H1 (cell line): Measurements from ENCODE around the gene CHAD. TPM values are rescaled to one million over a fixed set of nuclear protein-coding genes. Genes with fewer than 3 reads are reported as not detected.

Source experiments
- CTCF ChIA-PET: fragments of 300-600 bp; sonication (Branson Sonifier 250); formaldehyde crosslinking; loops from one replicate; lab custom pipeline; 2021; ENCODE audit not compliant: partially characterized antibody; lab: Charles Lee
- POLR2A ChIA-PET: fragments of 300-600 bp; sonication (Branson Sonifier 250); formaldehyde crosslinking; loops from one replicate; lab custom pipeline; 2021; ENCODE audit warnings: inconsistent platforms; ENCODE audit not compliant: partially characterized antibody; lab: Charles Lee
- DNase-seq, 2 experiments: peaks; one replicate each; pipeline versions ENCODE4 v3.0.0 to v3.0.0-alpha.2; 2010 to 2022; ENCODE audit warnings: low spot score in 2 of 2, low read depth in 1 of 2, mixed read lengths in 1 of 2
- FAIRE-seq: peaks from 2 replicates; lab custom pipeline; 2011; peaks lifted over from hg19 to GRCh38; lab: Jason Lieb, UNC
- H2AFZ ChIP-seq: 2 replicates; pipeline ENCODE4 v1.8.1; 2012; ENCODE audit warnings: low read length, inconsistent platforms
- H2AK5ac ChIP-seq: 2 replicates; pipeline ENCODE4 v1.6.1; 2013; ENCODE audit warnings: low read depth, low read length
- H2BK120ac ChIP-seq: replicated peaks from 2 replicates; pipeline ENCODE3; 2013; ENCODE audit warnings: low read depth, low read length, inconsistent platforms
- H2BK12ac ChIP-seq: 2 replicates; pipeline ENCODE4 v1.6.1; 2013; ENCODE audit warnings: low read depth, low read length
- H2BK15ac ChIP-seq: 2 replicates; pipeline ENCODE4 v1.6.1; 2013; ENCODE audit warnings: low read length
- H2BK20ac ChIP-seq: 2 replicates; pipeline ENCODE4 v1.6.1; 2013; ENCODE audit warnings: low read length
- H2BK5ac ChIP-seq: 2 replicates; pipeline ENCODE4 v1.6.1; 2013; ENCODE audit warnings: low read depth, low read length
- H3K14ac ChIP-seq: 2 replicates; pipeline ENCODE4 v1.6.1; 2013; ENCODE audit warnings: inconsistent platforms; ENCODE audit not compliant: insufficient read length
- H3K18ac ChIP-seq: 2 replicates; pipeline ENCODE4 v1.6.1; 2013; ENCODE audit warnings: low read length; ENCODE audit errors: extremely low read depth
- H3K23ac ChIP-seq: 2 replicates; pipeline ENCODE4 v1.6.1; 2013; ENCODE audit warnings: inconsistent platforms; ENCODE audit not compliant: insufficient read length
- H3K23me2 ChIP-seq: 2 replicates; pipeline ENCODE4 v1.6.1; 2013; ENCODE audit warnings: low read depth, low read length
- H3K27ac ChIP-seq: 2 replicates; pipeline ENCODE4 v1.6.1; 2011; ENCODE audit warnings: low read depth, low read length, inconsistent platforms
- H3K27me3 ChIP-seq, 4 experiments: replicated peaks in 1 of 4; 1 replicate in 1 of 4; 2 replicates in 3 of 4; pipeline versions ENCODE4 v1.6.1 to v1.8.1; 2011 to 2013; ENCODE audit warnings: low read length in 3 of 4, mild to moderate bottlenecking in 3 of 4, inconsistent platforms in 2 of 4, mixed read lengths in 2 of 4, moderate library complexity in 1 of 4; ENCODE audit not compliant: control insufficient read depth in 3 of 4, insufficient read depth in 3 of 4; ENCODE audit errors: extremely low read depth in 1 of 4
- H3K36me3 ChIP-seq, 4 experiments: 2 replicates each; pipeline versions ENCODE4 v1.6.1 to v1.8.1; 2011 to 2013; ENCODE audit warnings: mild to moderate bottlenecking in 4 of 4, low read length in 3 of 4, moderate library complexity in 2 of 4, control low read depth in 1 of 4, inconsistent platforms in 1 of 4; ENCODE audit not compliant: insufficient read depth in 4 of 4, control insufficient read depth in 2 of 4
- H3K4ac ChIP-seq: replicated peaks from 2 replicates; pipeline ENCODE3; 2013; ENCODE audit warnings: low read length, low read depth, mixed read lengths, inconsistent platforms; ENCODE audit not compliant: insufficient read length
- H3K4me1 ChIP-seq, 4 experiments: replicated peaks in 1 of 4; 1 replicate in 1 of 4; 2 replicates in 3 of 4; pipeline versions ENCODE4 v1.6.1 to v1.8.1; 2011 to 2013; ENCODE audit warnings: low read length in 3 of 4, inconsistent platforms in 2 of 4, mixed read lengths in 1 of 4; ENCODE audit not compliant: insufficient read depth in 4 of 4, control insufficient read depth in 3 of 4
- H3K4me2 ChIP-seq, 2 experiments: 2 replicates each; pipeline versions ENCODE4 v1.6.1 to v1.8.1; 2011 to 2013; ENCODE audit warnings: low read depth in 2 of 2, low read length in 2 of 2, control low read depth in 1 of 2, inconsistent platforms in 1 of 2, mild to moderate bottlenecking in 1 of 2; ENCODE audit not compliant: insufficient read depth in 1 of 2
- H3K4me3 ChIP-seq, 4 experiments: fragments of 200-600, 300-600 bp in 1 of 4; sonication (generic), shearing (Covaris generic), sonication (Bioruptor Twin) in 1 of 4; 2 replicates each; pipeline versions ENCODE4 v1.5.1 to v1.8.1; 2011 to 2016; ENCODE audit warnings: low read length in 4 of 4, low read depth in 3 of 4, control low read depth in 2 of 4, inconsistent platforms in 2 of 4, mild to moderate bottlenecking in 2 of 4, mixed read lengths in 1 of 4, moderate library complexity in 1 of 4; ENCODE audit not compliant: insufficient read depth in 2 of 4; ENCODE audit errors: extremely low read depth in 1 of 4
- H3K56ac ChIP-seq: replicated peaks from 2 replicates; pipeline ENCODE3; 2013; ENCODE audit warnings: low read depth, mild to moderate bottlenecking, mixed read lengths, low read length, inconsistent platforms; ENCODE audit not compliant: insufficient read length
- H3K79me1 ChIP-seq: 2 replicates; pipeline ENCODE4 v1.6.1; 2013; ENCODE audit warnings: low read depth, low read length, control low read depth
- H3K79me2 ChIP-seq, 2 experiments: 2 replicates each; pipeline versions ENCODE4 v1.6.1 to v1.8.1; 2012 to 2013; ENCODE audit warnings: low read length in 2 of 2, mild to moderate bottlenecking in 2 of 2, inconsistent platforms in 1 of 2; ENCODE audit not compliant: insufficient read depth in 2 of 2, control insufficient read depth in 1 of 2
- H3K9ac ChIP-seq, 4 experiments: replicated peaks in 1 of 4; 1 replicate in 1 of 4; 2 replicates in 3 of 4; pipeline versions ENCODE4 v1.6.1 to v1.8.1; 2011 to 2013; ENCODE audit warnings: low read depth in 3 of 4, low read length in 3 of 4, control low read depth in 2 of 4, mild to moderate bottlenecking in 2 of 4, moderate library complexity in 2 of 4, inconsistent platforms in 1 of 4; ENCODE audit errors: extremely low read depth in 1 of 4
- H3K9me3 ChIP-seq, 2 experiments: 2 replicates each; pipeline versions ENCODE4 v1.6.1 to v1.8.1; 2012 to 2013; ENCODE audit warnings: mild to moderate bottlenecking in 2 of 2, moderate library complexity in 2 of 2, control low read depth in 1 of 2, inconsistent platforms in 1 of 2, low read depth in 1 of 2, low read length in 1 of 2, mixed read lengths in 1 of 2; ENCODE audit not compliant: insufficient read depth in 2 of 2
- H4K20me1 ChIP-seq, 2 experiments: replicated peaks in 1 of 2; 2 replicates each; pipeline versions ENCODE3 to v1.8.1; 2011 to 2013; ENCODE audit warnings: inconsistent platforms in 2 of 2, low read length in 2 of 2, mild to moderate bottlenecking in 1 of 2; ENCODE audit not compliant: insufficient read depth in 2 of 2, control insufficient read depth in 1 of 2
- H4K5ac ChIP-seq: 2 replicates; pipeline ENCODE4 v1.6.1; 2013; ENCODE audit warnings: low read length, low read depth, mixed read lengths, inconsistent platforms; ENCODE audit not compliant: insufficient read length
- H4K8ac ChIP-seq: 2 replicates; pipeline ENCODE4 v1.8.0; 2013; ENCODE audit warnings: mild to moderate bottlenecking, moderate library complexity, low read length, inconsistent platforms; ENCODE audit not compliant: insufficient read depth; ENCODE audit errors: extremely low read depth
- H4K91ac ChIP-seq: replicated peaks from 2 replicates; pipeline ENCODE3; 2013; ENCODE audit warnings: low read length, mixed read lengths, inconsistent platforms; ENCODE audit not compliant: insufficient read length
- CBX8 ChIP-seq: fragments of 300-800, 300-1000 bp; sonication (generic); IDR thresholded peaks from 2 replicates; pipeline ENCODE4 v1.7.1; 2016; ENCODE audit warnings: low read depth, low read length, borderline replicate concordance
- GABPA ChIP-seq: IDR thresholded peaks from 2 replicates; pipeline ENCODE4 v1.6.1; 2011; ENCODE audit warnings: mild to moderate bottlenecking, low read length, moderate library complexity, borderline replicate concordance; ENCODE audit not compliant: insufficient read depth
- JUN ChIP-seq: IDR thresholded peaks from 2 replicates; pipeline ENCODE4 v1.6.1; 2011; ENCODE audit warnings: low read depth, mild to moderate bottlenecking, improper control_type of control experiment, low read length
- RBBP5 ChIP-seq: IDR thresholded peaks from 2 replicates; pipeline ENCODE4 v1.7.1; 2012; ENCODE audit warnings: low read depth, mild to moderate bottlenecking, inconsistent platforms, low read length, moderate library complexity, borderline replicate concordance
- TBP ChIP-seq: IDR thresholded peaks from 2 replicates; pipeline ENCODE4 v1.6.1; 2011; ENCODE audit warnings: low read depth, low read length, improper control_type of control experiment
- WGBS, 2 experiments: shearing (Covaris generic) in 1 of 2; methylation state at CpG; one replicate each; pipeline versions ENCODE4 v1.1.6 to v1.1.7; 2013 to 2015; ENCODE audit warnings: low lambda C conversion rate in 2 of 2, mixed read lengths in 2 of 2, inconsistent platforms in 1 of 2, low coverage in 1 of 2, missing lambda C conversion rate in 1 of 2; ENCODE audit not compliant: insufficient replicate concordance in 2 of 2, insufficient coverage in 1 of 2, insufficient read length in 1 of 2; ENCODE audit errors: extremely low coverage in 1 of 2, missing lambda C conversion rate in 1 of 2; 5-methylcytosine and 5-hydroxymethylcytosine counted together
- polyA plus RNA-seq, 7 experiments: library from polyadenylated mRNA; depleted of rRNA in 3 of 7; stranded (reverse) in 5 of 7; unstranded in 2 of 7; fragments of >200 nt in 5 of 7; fragments of 200-250 nt in 2 of 7; gene quantifications; 1 replicate in 5 of 7; 2 replicates in 1 of 7; 4 replicates in 1 of 7; pipeline versions ENCODE4 v1.2.1 to v1.2.3, GENCODE V29; 2011 to 2013; ENCODE audit warnings: missing spikeins in 2 of 7, mixed read lengths in 2 of 7
- total RNA-seq: library from RNA; stranded (reverse); fragmentation: NEBNext Ultra II Directional; extraction: Animal tissue kit (Norgen Biotek cat#: 25700); gene quantifications from 2 replicates; pipeline ENCODE4 v1.2.1, GENCODE V29; 2021

Gene CHAD
- total and polyA plus RNA-seq, 2 of the 8 experiments (the other 6 are each of a cell fraction or from before 2014, with no cell fraction given): 0.03 TPM; not detected in 1

DNA sequence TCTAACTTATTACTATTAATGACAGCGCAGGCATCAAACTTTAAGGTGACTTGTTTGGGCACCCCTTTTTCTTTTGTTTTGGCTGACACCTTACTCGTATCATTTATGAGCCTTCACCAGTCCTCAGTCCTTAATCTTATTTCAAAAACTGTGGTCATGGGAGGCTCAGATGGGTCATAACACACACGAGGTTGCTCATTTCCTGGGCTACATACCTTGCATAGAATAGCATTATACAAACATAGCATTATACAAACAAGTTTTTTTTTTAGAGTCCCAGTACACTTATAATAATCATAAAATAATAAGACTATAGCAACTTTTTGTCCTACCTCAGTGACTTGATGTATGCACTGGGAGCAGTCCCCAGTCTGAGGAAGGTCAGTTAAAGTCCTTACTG is 53.9 kb downstream of the CHAD start:
- no peak overlapping the region for H2BK15ac ChIP-seq
- DNase-seq: no peak
- no peak overlapping the region for H2BK120ac ChIP-seq
- H3K9ac ChIP-seq: no peak overlapping the region
- ChIA-PET CTCF (no interaction called here), POLR2A (interaction anchor here (1.1 kb wide), 1 partner anchor 11 kb away, joined by 3 read pairs; the partner anchor contains the start of gene ACSF2)
- H4K8ac ChIP-seq: no peak overlapping the region
- no peak overlapping the region for H2BK5ac ChIP-seq
- peaks cover 3% of the 10 kb centered on the region in 2 experiments; a peak in 1 of 4 replicates for H3K9me3 ChIP-seq
- no peaks in the 10 kb centered on the region for H4K20me1 ChIP-seq
- H3K14ac ChIP-seq: no peak overlapping the region
- no peak overlapping the region for H3K27ac ChIP-seq
- 88% methylated on average over 3 of the region's 3 CpGs; no CpG with 5 or more reads in 1 of the 2 experiments for WGBS, 2 experiments
- no peak overlapping the region for H3K4me3 ChIP-seq
- no peak overlapping the region for H2AK5ac ChIP-seq
- no peak overlapping the region for H3K4me2 ChIP-seq
- H3K4ac ChIP-seq: no peak overlapping the region
- no peak overlapping the region for H2AFZ ChIP-seq
- no peak overlapping the region for H3K23ac ChIP-seq
- H2BK20ac ChIP-seq: no peak overlapping the region
- H4K5ac ChIP-seq: no peak overlapping the region
- H3K79me1 ChIP-seq: no peaks in the 10 kb centered on the region
- no peaks in the 10 kb centered on the region for H3K4me1 ChIP-seq
- no peaks in the 10 kb centered on the region; a peak in 1 of 7 replicates for H3K27me3 ChIP-seq
- no peaks in the 10 kb centered on the region for H3K79me2 ChIP-seq
- H3K23me2 ChIP-seq: no peaks in the 10 kb centered on the region
- H3K18ac ChIP-seq: no peak overlapping the region
- H2BK12ac ChIP-seq: no peak overlapping the region
- H4K91ac ChIP-seq: no peak overlapping the region
- FAIRE-seq: no peak
- no peaks in the 10 kb centered on the region for H3K36me3 ChIP-seq
- no peak overlapping the region for H3K56ac ChIP-seq
- TF ChIP-seq CBX8: no peak
- no peak for TF ChIP-seq JUN
- TF ChIP-seq TBP: no peak
- no peak for TF ChIP-seq RBBP5
- no peak for TF ChIP-seq GABPA
